Measurements from ENCODE around the gene POLR3F.

The POLR3F gene

GRCh38 chr20:18533978-18534644 is 66.9 kb downstream of the POLR3F start:
- no peaks in the 10 kb centered on the region for H4K20me1 ChIP-seq (ENCODE audit: insufficient read depth, low read length)
- ATAC-seq (ENCODE audit: insufficient read depth, low read depth) (no peak), DNase-seq (no peak)
- H3K27ac ChIP-seq (ENCODE audit: low read length), result no peak overlapping the region
- no peaks in the 10 kb centered on the region for H3K4me1 ChIP-seq (ENCODE audit: insufficient read depth, low read length)
- no peak overlapping the region for H3K9ac ChIP-seq (ENCODE audit: low read depth, low read length)
- TF ChIP-seq CTCF (IDR thresholded peaks at IDR 0.05; ENCODE audit: borderline replicate concordance, extremely low read depth, low read length, poor library complexity, severe bottlenecking) (no peak), EZH2 (IDR thresholded peaks at IDR 0.05; ENCODE audit: borderline replicate concordance, low read depth, low read length, severe bottlenecking) (no peak)
- no peaks in the 10 kb centered on the region for H3K9me3 ChIP-seq (ENCODE audit: insufficient read depth, low read length, severe bottlenecking)
- peaks cover 75% of the 10 kb centered on the region for H3K36me3 ChIP-seq (ENCODE audit: insufficient read depth, low read length)
- H3K27me3 ChIP-seq (ENCODE audit: insufficient read depth, low read length, poor library complexity), result no peaks in the 10 kb centered on the region
- no peak overlapping the region for H3K4me3 ChIP-seq (ENCODE audit: low read depth in 1 of 2, low read length in 2 of 2)
- no peak overlapping the region for H3K4me2 ChIP-seq (ENCODE audit: insufficient read depth, low read length)
- H3K79me2 ChIP-seq (ENCODE audit: insufficient read depth, low read length), result no peaks in the 10 kb centered on the region
- no peak overlapping the region for H2AFZ ChIP-seq (ENCODE audit: low read depth, low read length)

Measured in DND-41 (cell line).